CD4-positive, alpha-beta T cell treated with Interleukin-21 for 1 hour (primary cell): ENCODE data around the gene SMG7.

Experiments
- DNase-seq: peaks from one replicate; pipeline ENCODE4 v3.0.0-alpha.2; 2020

The SMG7 gene

DNA sequence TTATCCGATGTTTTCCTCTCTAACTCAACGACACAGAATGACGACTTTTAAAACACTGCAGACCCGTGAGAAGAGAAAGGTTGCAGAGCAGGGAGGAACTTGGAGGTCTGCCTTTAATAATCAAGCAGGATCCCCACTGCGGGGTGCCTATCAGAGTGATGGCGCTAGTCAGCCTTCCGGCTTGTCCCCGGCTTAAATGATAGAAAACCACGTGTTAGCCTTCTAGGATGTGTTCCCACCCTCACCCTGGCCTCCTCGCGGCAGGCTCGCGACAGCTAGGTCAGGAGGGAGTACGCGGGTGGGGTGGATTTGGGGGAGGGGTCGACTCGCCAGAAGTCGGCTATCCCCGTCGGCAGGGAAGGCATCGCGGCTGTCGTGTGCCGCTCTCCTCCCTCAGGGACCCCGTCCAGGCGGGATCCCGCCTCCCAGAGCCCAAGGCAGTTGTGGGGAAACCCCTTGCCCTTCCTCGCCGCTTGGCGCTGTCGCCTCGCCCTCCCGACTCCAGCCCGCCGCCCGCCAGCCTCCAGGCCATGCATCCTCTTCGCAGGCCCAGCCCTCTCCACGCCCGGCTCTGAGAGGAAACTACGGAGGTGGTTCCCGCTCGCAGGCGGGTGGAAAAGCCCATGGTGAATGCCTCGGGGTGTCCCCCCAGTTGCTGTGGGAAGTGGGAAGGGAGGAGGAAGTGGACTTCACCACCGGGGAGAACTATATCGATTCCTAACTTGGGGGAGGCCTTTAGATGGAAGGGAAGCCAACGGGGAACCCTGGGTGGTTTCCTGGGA is 1.1 kb upstream of the SMG7 start:
- peak; percentile 80 for DNase-seq

- DNase-seq = peak; percentile 97
These were observed 384 bp upstream of the SMG7 start for GRCh38 chr1:183471743-183472487.

DNA sequence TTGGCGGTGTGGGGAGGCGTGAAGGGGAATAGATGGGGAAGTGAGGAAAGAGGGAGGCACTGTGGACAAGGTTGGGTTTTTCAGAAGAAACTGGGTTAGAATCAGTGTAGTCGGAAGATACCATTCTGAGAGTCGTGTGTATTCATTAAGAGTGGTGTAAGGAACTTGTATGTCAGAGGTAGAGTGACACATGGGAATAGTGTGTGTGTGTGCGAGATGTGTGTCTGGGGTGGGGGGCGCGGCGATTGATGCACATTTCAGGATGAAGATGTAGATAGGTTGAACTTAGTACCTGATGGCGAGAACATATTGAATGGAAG is 878 bp downstream of the SMG7 start:
- DNase-seq = no peak

GRCh38 chr1:183476081-183476480 is 3.8 kb downstream of the SMG7 start:
- no peak for DNase-seq

GRCh38 chr1:183477986-183478781 is 5.9 kb downstream of the SMG7 start:
- peak; percentile 8 for DNase-seq

- DNase-seq = no peak
These were observed 8.7 kb downstream of the SMG7 start for GRCh38 chr1:183480971-183481441.

- DNase-seq = no peak
These were observed 10.9 kb downstream of the SMG7 start for GRCh38 chr1:183483224-183483623.

DNA sequence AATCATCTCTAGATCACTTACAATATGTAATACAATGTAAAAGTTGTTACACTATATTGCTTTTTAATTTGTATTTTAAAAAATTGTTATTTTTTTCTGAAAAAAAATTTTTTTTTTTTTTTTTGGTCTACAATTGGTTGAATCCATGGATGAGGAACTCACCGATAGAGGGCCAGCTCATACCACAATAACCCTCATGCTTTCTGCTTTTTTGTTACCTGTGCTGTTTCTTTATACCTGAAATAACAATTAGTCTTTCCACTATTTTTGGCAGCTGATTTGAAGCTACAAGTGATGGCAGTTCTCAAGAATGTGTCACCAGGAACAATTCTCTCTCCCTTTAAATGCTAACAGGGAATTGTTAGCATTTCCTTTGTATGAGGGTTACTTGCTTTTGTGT is 12.0 kb downstream of the SMG7 start:
- DNase-seq = no peak

GRCh38 chr1:183484851-183485250 is 12.6 kb downstream of the SMG7 start:
- no peak for DNase-seq

DNA sequence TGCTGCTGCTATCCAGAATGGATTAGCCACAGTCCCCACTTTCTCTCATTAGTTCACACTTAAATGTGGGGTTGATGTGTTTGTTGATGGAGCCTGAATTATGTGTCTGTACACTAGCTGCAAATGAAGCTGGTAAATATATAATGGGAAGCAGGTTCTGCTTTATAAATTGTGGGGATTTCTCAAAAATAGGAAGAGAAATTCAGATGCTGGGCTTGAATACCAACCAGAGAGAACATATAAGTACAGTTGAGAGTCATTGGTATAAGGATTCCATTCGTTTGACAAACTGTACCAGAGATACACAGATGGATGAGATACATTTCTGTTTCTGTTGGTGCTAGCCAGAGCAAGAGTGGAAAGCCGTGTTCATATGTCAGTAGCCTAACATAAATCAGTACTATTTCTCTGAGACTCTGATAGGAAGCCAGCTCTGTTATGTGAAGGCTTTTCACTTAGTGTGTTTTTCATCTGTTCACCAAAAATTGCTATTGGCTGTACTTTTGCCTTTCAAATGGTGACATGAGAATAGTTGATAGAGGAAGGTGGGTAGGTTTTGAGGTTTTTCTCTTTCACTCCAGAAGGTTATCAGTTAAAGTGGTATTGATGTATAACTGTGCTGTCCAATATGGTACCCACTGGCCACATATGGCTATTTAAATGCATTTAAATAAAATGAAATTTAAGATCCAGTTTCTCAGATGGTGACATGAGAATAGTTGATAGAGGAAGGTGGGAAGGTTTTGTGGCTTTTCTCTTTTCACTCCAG is 15.6 kb downstream of the SMG7 start:
- no peak for DNase-seq

GRCh38 chr1:183490932-183491331 is 18.6 kb downstream of the SMG7 start:
- no peak for DNase-seq

DNA sequence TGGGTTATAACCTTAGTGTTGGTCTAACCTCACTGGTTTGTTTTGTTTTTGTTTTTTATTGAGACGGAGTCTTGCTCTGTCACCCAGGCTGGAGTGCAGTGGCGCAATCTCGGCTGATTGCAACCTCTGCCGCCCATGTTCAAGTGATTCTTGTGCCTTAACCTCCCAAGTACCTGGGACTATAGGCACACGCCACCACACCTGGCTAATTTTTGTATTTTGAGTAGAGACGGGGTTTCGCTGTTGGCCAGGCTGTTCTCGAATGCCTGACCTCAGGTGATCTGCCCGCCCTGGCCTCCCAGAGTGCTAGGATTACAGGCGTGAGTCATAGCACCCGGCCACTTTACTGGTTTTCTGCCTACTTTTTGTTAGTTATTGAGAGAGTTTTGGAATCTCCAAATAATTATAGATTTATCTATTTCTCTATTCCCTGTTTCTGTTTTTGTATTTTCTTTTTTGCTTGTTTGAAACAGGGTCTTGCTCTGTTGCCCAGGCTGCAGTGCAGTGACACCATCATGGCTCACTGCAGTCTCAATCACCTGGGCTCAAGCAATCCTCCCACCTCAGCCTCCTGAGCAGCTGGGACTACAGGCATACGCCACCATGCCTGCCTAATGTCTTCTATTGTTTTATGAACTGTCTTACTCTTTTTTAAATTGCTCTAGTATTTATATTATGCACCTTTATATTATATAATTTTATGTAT is 21.4 kb downstream of the SMG7 start:
- DNase-seq = no peak

GRCh38 chr1:183495420-183495819 is 23.1 kb downstream of the SMG7 start:
- no peak for DNase-seq

- no peak for DNase-seq
These were observed 24.9 kb downstream of the SMG7 start for GRCh38 chr1:183497218-183497617.

DNA sequence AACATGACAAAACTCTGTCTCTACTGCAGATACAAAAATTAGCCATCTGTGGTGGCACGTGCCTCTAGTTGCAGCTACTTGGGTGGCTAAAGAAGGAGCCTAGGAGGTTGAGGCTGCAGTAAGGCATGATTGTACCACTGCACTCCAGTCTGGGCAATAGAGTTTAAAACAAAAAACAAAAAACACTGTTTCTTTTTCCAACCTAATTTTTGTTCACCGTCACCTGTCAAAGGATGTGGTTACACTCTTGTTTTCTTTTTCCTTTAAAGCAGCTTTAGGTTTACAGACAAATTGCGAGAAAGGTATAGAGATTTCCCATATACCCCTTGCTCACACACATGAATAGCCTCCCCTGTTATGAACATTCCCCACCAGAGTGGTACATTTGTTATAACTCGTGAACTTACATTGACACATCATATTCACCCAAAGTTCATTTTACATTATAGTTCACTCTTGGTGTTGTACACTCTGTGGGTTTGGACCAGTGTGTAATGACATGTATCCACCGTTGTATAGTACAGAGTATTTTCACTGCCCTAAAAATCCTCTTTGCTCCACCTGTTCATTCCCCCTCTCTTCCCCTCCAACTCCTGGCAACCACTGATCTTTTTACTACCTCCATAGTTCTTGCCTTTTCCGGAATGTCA is 26.2 kb downstream of the SMG7 start:
- no peak for DNase-seq

DNA sequence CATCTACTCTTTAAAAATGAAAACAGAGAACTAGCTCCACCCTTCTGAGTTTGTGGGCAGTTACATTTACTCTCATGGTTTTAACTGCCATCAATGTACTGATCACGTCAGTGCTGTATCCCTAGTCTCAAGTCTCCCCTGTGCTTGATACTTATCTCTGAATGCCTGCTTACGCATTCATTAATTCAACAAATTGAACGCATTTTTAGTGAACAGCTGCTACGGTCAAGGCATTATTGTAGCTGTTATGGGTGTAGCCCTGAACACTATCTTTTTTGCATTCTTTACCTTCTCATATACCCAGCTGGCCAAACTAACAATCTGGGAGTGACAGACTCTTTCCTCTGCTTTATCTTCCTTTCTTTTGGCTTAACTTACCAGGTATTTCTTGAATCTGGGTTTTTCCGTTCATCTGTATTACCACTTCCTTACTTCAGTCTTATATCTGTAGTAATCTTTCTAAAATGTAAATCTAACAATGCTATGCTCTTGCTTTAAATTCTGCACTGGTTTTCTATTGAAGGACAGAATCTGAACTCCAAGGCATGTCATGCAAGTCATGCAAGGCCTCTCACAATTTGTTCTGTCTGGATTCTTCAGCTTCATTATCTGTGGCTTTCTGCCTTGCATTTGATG is 33.3 kb downstream of the SMG7 start:
- no peak for DNase-seq

GRCh38 chr1:183506561-183506960 is 34.3 kb downstream of the SMG7 start:
- no peak for DNase-seq

DNA sequence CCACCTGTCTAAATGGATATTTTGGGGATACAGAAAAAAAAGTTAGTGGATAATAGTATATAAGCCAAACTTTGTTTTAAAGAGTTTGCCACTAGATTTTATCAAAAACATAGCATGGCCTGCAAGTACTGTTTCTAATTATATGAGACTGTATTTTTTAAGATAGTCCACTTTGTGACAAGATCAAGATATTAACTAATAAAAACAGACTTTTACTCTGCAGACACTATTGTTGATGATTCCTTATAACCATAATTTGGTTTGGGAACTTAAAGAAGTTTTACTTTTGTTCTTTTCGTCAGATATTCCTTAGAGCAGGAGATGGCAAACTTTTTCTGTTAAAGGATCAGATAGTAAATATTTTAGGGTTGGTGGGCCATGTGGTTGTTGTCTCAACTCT is 36.4 kb downstream of the SMG7 start:
- no peak for DNase-seq

DNA sequence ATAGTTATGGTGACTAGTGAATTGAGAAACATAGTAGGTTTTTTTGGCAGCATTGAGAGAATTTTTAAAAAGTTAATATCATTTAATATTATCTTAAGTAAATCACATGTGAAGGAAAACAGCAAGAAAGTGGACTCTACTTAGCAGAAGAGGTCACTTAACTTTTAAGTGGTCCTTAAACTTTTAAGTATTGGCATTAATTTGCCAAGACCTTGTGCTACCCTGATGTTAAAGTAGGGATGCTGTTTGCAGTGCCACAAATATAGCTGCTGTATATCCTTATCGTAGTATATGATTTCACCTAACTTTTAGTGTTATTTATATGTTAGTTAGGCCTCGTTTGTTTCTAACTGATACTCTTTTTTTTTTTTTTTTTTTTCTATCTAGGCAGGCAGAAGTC is 40.2 kb downstream of the SMG7 start:
- no peak for DNase-seq

DNA sequence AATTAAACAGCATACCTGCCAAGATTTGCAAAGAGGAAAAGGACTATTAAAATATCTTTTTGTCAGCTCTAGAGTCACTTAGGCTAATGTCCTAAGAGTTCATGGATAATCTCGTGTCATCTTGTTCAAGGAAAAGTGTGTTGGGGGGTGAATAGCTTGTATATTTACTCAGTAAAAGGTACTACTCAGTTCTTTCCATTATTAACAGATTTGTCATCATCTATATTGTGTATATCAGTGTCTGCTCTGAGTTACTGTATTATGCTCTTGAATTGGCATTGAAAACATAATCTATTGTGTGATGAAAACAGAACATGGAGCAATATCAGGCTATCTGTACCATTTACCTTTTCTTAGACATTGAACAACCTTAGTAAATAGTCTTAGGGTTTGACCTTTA is 41.9 kb downstream of the SMG7 start:
- DNase-seq = no peak

- no peak for DNase-seq
These were observed 42.8 kb downstream of the SMG7 start for GRCh38 chr1:183515002-183515689.
